Measurements from ENCODE around the gene RTN4RL2.

DNA sequence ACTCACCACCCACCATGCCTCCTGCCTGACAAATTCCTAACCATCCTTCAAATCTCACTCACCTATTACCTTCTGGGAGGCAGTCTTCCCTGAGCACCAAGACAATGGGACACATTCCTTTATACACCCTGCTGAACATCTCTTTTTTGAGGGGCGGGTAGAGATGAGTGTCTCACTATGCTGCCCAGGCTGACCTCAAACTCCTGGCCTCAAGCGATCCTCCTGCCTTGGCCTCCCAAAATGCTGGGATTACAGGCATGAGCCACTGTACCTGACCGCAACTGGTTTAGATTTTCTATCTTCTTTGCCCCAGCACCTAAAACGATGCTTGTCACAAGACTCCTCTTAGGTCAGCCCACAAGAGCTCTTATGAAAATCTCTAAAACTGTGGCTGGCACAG, 63.1 kb downstream of the RTN4RL2 start:
- TF ChIP-seq POLR2A (IDR thresholded peaks at IDR 0.05; ENCODE audit: low read depth, low read length) (no peak), TAF1 (IDR thresholded peaks at IDR 0.05; ENCODE audit: low read depth, low read length) (no peak)
